K562 (cell line): Measurements from ENCODE around the gene CCDC85B. TPM values are rescaled to one million over a fixed set of nuclear protein-coding genes. Genes with fewer than 3 reads are reported as not detected.

Source experiments
- BRD9 ChIP-seq: fragments of 450-650 bp; IDR thresholded peaks from 2 replicates; pipeline ENCODE4 v1.6.1; 2018; ENCODE audit warnings: low read depth; ENCODE audit not compliant: partially characterized antibody
- CTBP1 ChIP-seq: fragments of 450-650 bp; IDR thresholded peaks from 2 replicates; pipeline ENCODE4 v1.6.1; 2016; ENCODE audit warnings: borderline replicate concordance
- DPF2 ChIP-seq: fragments of 450-650 bp; IDR thresholded peaks from 2 replicates; pipeline ENCODE4 v1.6.1; 2016
- E2F5 ChIP-seq: sonication (generic); formaldehyde crosslinking; IDR thresholded peaks from 2 replicates; pipeline ENCODE4 v1.8.0; 2022; ENCODE audit warnings: mild to moderate bottlenecking, missing genetic modification reagents
- ETS2 ChIP-seq: IDR thresholded peaks from 2 replicates; pipeline ENCODE4 v1.6.1; 2016; ENCODE audit warnings: borderline replicate concordance, missing genetic modification characterization, mild to moderate bottlenecking, moderate library complexity, missing compliant biosample characterization; ENCODE audit not compliant: poor library complexity, severe bottlenecking
- MXI1 ChIP-seq: IDR thresholded peaks from 2 replicates; pipeline ENCODE4 v1.6.1; 2011; ENCODE audit warnings: low read depth, mild to moderate bottlenecking, improper control_type of control experiment, low read length
- PATZ1 ChIP-seq: fragments of 250-450 bp; sonication (Bioruptor Pico); IDR thresholded peaks from 2 replicates; pipeline ENCODE4 v1.5.0; 2020; ENCODE audit warnings: mild to moderate bottlenecking, borderline replicate concordance
- PTTG1 ChIP-seq: fragments of 450-650 bp; IDR thresholded peaks from 2 replicates; pipeline ENCODE4 v1.6.1; 2016; ENCODE audit warnings: low read depth, mild to moderate bottlenecking, missing genetic modification characterization, missing compliant biosample characterization
- RB1 ChIP-seq: fragments of 450-650 bp; IDR thresholded peaks from 2 replicates; pipeline ENCODE4 v1.6.1; 2017; ENCODE audit warnings: low read depth, mild to moderate bottlenecking
- SIN3A ChIP-seq, 2 experiments: fragments of 150-350 bp in 1 of 2; IDR thresholded peaks; 2 replicates each; pipeline ENCODE4 v1.6.1; 2011 to 2016; ENCODE audit warnings: borderline replicate concordance in 2 of 2, low read depth in 2 of 2, low read length in 2 of 2, mild to moderate bottlenecking in 2 of 2, moderate library complexity in 2 of 2; ENCODE audit not compliant: control insufficient read depth in 1 of 2
- SMARCA4 ChIP-seq: fragments of 450-650 bp; IDR thresholded peaks from 2 replicates; pipeline ENCODE4 v1.6.1; 2016
- SMARCE1 ChIP-seq: fragments of 450-650 bp; IDR thresholded peaks from 2 replicates; pipeline ENCODE4 v1.7.1; 2016; ENCODE audit warnings: mild to moderate bottlenecking
- SRSF3 ChIP-seq: fragments of 200-400 bp; formaldehyde crosslinking; IDR thresholded peaks from 2 replicates; pipeline ENCODE4 v1.6.1; 2016; ENCODE audit warnings: mild to moderate bottlenecking, low read length, moderate library complexity; ENCODE audit not compliant: insufficient read depth
- TAL1 ChIP-seq: fragments of 450-650 bp; IDR thresholded peaks from 2 replicates; pipeline ENCODE4 v1.6.1; 2016; ENCODE audit warnings: mild to moderate bottlenecking
- ZNF592 ChIP-seq: fragments of 450-650 bp; IDR thresholded peaks from 2 replicates; pipeline ENCODE4 v1.6.1; 2017; ENCODE audit warnings: antibody characterized with exemption, mild to moderate bottlenecking
- ZNF639 ChIP-seq, 2 experiments: fragments of 200-800 bp in 1 of 2; sonication (Bioruptor generic) in 1 of 2; sonication (generic) in 1 of 2; formaldehyde crosslinking in 1 of 2; IDR thresholded peaks in 1 of 2; conservative IDR thresholded peaks in 1 of 2; 2 replicates each; pipeline versions ENCODE4 v1.5.0 to v1.6.1; 2016 to 2020; ENCODE audit warnings: missing compliant biosample characterization in 1 of 2, missing genetic modification characterization in 1 of 2, missing genetic modification reagents in 1 of 2
- ZNF740 ChIP-seq, 3 experiments: fragments of 200-800 bp in 1 of 3; sonication (Bioruptor generic) in 1 of 3; sonication (generic) in 1 of 3; formaldehyde crosslinking in 1 of 3; IDR thresholded peaks; 2 replicates each; pipeline versions ENCODE4 v1.6.1 to v1.8.0; 2016 to 2022; ENCODE audit warnings: mild to moderate bottlenecking in 2 of 3, missing compliant biosample characterization in 2 of 3, missing genetic modification characterization in 2 of 3, missing genetic modification reagents in 1 of 3
- ZNF764 ChIP-seq: fragments of 250-450 bp; sonication (Bioruptor Pico); IDR thresholded peaks from 2 replicates; pipeline ENCODE4 v1.4.0; 2020; ENCODE audit warnings: low read depth, mild to moderate bottlenecking, moderate library complexity
- polyA plus RNA-seq, 8 experiments: library from polyadenylated mRNA; depleted of rRNA in 4 of 8; stranded (reverse) in 5 of 8; unstranded in 3 of 8; fragments of >200 nt; fragmentation: Nextera tagmentation in 2 of 8; fragmentation: Illumina TruSeq in 1 of 8; extraction: Ambion mirVana in 2 of 8; extraction: Trizol in 1 of 8; gene quantifications; 2 replicates each; pipeline versions ENCODE4 v1.2.1 to v1.2.3, GENCODE V29; 2011 to 2014; ENCODE audit warnings: inconsistent platforms in 1 of 8, missing spikeins in 1 of 8
- total RNA-seq, 7 experiments: library from RNA; depleted of rRNA in 6 of 7; stranded (reverse); fragments of >200 nt in 6 of 7; fragmentation: Illumina TruSeq in 2 of 7; extraction: Trizol in 2 of 7; gene quantifications; 2 replicates each; pipeline versions ENCODE4 v1.2.1 to v1.2.3, GENCODE V29; 2011 to 2021; ENCODE audit warnings: low replicate concordance in 1 of 7

CCDC85B gene
- total and polyA plus RNA-seq, 9 of the 15 experiments (the other 6 are each of a cell fraction or from before 2014, with no cell fraction given), result 0.14 to 138 (median 6.2) TPM

GRCh38 chr11:65906602-65907001 is 16.1 kb downstream of the CCDC85B start (continued):
- TF ChIP-seq ZNF592, result 0 out of 2 replicates have a peak, but pooled peaks have one; percentile 41
- TF ChIP-seq PATZ1 (CRISPR knock-in tag), result no peak
- no peak for TF ChIP-seq SIN3A (IDR thresholded peaks at IDR 0.05; ENCODE audit: borderline replicate concordance in 2 of 2, control insufficient read depth in 1 of 2, low read depth in 2 of 2, low read length in 2 of 2)
- peak; percentile 84 for TF ChIP-seq SMARCA4
- TF ChIP-seq ZNF639 (CRISPR knock-in tag; conservative IDR thresholded peaks at IDR 0.05 in 1 of 2, IDR thresholded peaks at IDR 0.05 in 1 of 2), result no peak
- TF ChIP-seq SRSF3, result no peak
- peak; percentile 78 for TF ChIP-seq SMARCE1
- TF ChIP-seq PTTG1, result no peak
- TF ChIP-seq ZNF764 (CRISPR knock-in tag), result peak; percentile 54; the same call in 1 of the 2 replicates
- no peak for TF ChIP-seq MXI1
- TF ChIP-seq TAL1, result peak; percentile 40; the same call in 1 of the 2 replicates
- no peak for TF ChIP-seq BRD9
- TF ChIP-seq RB1, result no peak
- peak; percentile 91 for TF ChIP-seq DPF2
- TF ChIP-seq CTBP1, result peak; percentile 30; the same call in 1 of the 2 replicates
- TF ChIP-seq ETS2, result no peak
- TF ChIP-seq E2F5 (CRISPR knock-in tag), result no peak
- no peak for TF ChIP-seq ZNF740 (CRISPR knock-in tag; IDR thresholded peaks at IDR 0.05)
- no peak for TF ChIP-seq ZNF740 (tag; IDR thresholded peaks at IDR 0.05)
